Measurements from ENCODE around the gene SCN8A.

GRCh38 chr12:51740536-51740935, 149.5 kb downstream of the SCN8A start:
- TF ChIP-seq CTCF (IDR thresholded peaks at IDR 0.05; ENCODE audit: poor library complexity) (no peak), EZH2 (IDR thresholded peaks at IDR 0.05; ENCODE audit: borderline replicate concordance) (no peak)
